Adipose tissue (tissue), 3 donors: Measurements from ENCODE around the gene BRIP1. TPM values are rescaled to one million over a fixed set of nuclear protein-coding genes. Genes with fewer than 3 reads are reported as not detected.
"Not testable (repeated sequence)": the region's sequence is repeated elsewhere in the genome, so short reads cannot be mapped to it uniquely, and the experiment has no call there.

Experiments
- H3K27ac ChIP-seq: one replicate; pipeline ENCODE4 v1.5.1; 2013; ENCODE audit warnings: low read depth, low read length
- WGBS, 3 donors: extraction: QIAGEN DNeasy Blood & Tissue Kit; methylation state at CpG; one replicate each; pipeline ENCODE4 v1.1.7; 2013; 5-methylcytosine and 5-hydroxymethylcytosine counted together
- polyA plus RNA-seq, 3 donors: library from polyadenylated mRNA; stranded (reverse); fragments of 200-250 nt; gene quantifications; one replicate each; pipeline ENCODE4 v1.2.3, GENCODE V29; 2013
- donor health status: healthy with polysubstance abuse.
- donor health status: Bipolar disorder and iron deficiency.
- donor health status: healthy.

BRIP1 gene
- polyA plus RNA-seq, 3 donors: 0.11 to 0.25 (median 0.15) TPM

GRCh38 chr17:61699694-61700093 is 163.6 kb downstream of the BRIP1 start:
- WGBS, 3 donors: 96 to 99% (median 97%) methylated on average over 2 of the region's 2 CpGs
- H3K27ac ChIP-seq: no peak overlapping the region

- WGBS, 3 donors: 93 to 100% (median 99%) methylated on average over 1 of the region's 1 CpG
- no peak overlapping the region for H3K27ac ChIP-seq
Observed at GRCh38 chr17:61699032-61699431, 164.3 kb downstream of the BRIP1 start.

- 94 to 99% (median 98%) methylated on average over 2 of the region's 2 CpGs for WGBS, 3 donors
- H3K27ac ChIP-seq: no peak overlapping the region
Observed at GRCh38 chr17:61698244-61698643, 165.1 kb downstream of the BRIP1 start.

GRCh38 chr17:61695779-61696337 is 167.5 kb downstream of the BRIP1 start:
- 97 to 98% (median 98%) methylated on average over 2 of the region's 2 CpGs for WGBS, 3 donors
- H3K27ac ChIP-seq: no peak overlapping the region

GRCh38 chr17:61694095-61694494 is 169.2 kb downstream of the BRIP1 start:
- no peak overlapping the region for H3K27ac ChIP-seq
- 88 to 92% (median 89%) methylated on average over 1 of the region's 1 CpG for WGBS, 3 donors

GRCh38 chr17:61689610-61690180 is 173.6 kb downstream of the BRIP1 start:
- WGBS, 3 donors: 92 to 97% (median 96%) methylated on average over 3 of the region's 3 CpGs
- H3K27ac ChIP-seq: no peak overlapping the region

GRCh38 chr17:61687769-61688168 is 175.6 kb downstream of the BRIP1 start:
- H3K27ac ChIP-seq: no peak overlapping the region
- whole genome bisulfite sequencing, 3 donors: 89 to 95% (median 95%) methylated on average over 2 of the region's 2 CpGs

- WGBS, 3 donors: 100% methylated on average over 1 of the region's 1 CpG
Observed at GRCh38 chr17:61686113-61686512, 177.2 kb downstream of the BRIP1 start.

GRCh38 chr17:61684818-61685217 is 178.5 kb downstream of the BRIP1 start:
- 95 to 99% (median 99%) methylated on average over 5 of the region's 5 CpGs for WGBS, 3 donors

More at GRCh38 chr17:61686113-61686512, 177.2 kb downstream of the BRIP1 start:
- H3K27ac ChIP-seq: no peak overlapping the region

GRCh38 chr17:61684172-61684571 is 179.2 kb downstream of the BRIP1 start:
- WGBS, 3 donors: 90 to 98% (median 95%) methylated on average over 1 of the region's 1 CpG
- H3K27ac ChIP-seq: no peak overlapping the region

More at GRCh38 chr17:61684818-61685217, 178.5 kb downstream of the BRIP1 start:
- H3K27ac ChIP-seq: no peak overlapping the region

GRCh38 chr17:61683466-61683865 is 179.9 kb downstream of the BRIP1 start:
- 92 to 99% (median 92%) methylated on average over 2 of the region's 2 CpGs for WGBS, 3 donors
- H3K27ac ChIP-seq: no peak overlapping the region

GRCh38 chr17:61680921-61681320 is 182.4 kb downstream of the BRIP1 start:
- no peak overlapping the region for H3K27ac ChIP-seq
- 95 to 96% (median 95%) methylated on average over 10 of the region's 10 CpGs for WGBS, 3 donors

GRCh38 chr17:61678339-61678738 is 185.0 kb downstream of the BRIP1 start:
- 80 to 90% (median 88%) methylated on average over 1 of the region's 1 CpG for WGBS, 3 donors
- H3K27ac ChIP-seq: no peak overlapping the region

- not testable (repeated sequence) for H3K27ac ChIP-seq
- 54 to 82% (median 67%) methylated on average over 7 of the region's 7 CpGs for WGBS, 3 donors
Observed at GRCh38 chr17:61677150-61677811, 186.0 kb downstream of the BRIP1 start.

GRCh38 chr17:61676522-61676921 is 186.8 kb downstream of the BRIP1 start:
- not testable (repeated sequence) for H3K27ac ChIP-seq

GRCh38 chr17:61674609-61675008 is 188.7 kb downstream of the BRIP1 start:
- WGBS, 3 donors: 95 to 100% (median 100%) methylated on average over 2 of the region's 2 CpGs
- H3K27ac ChIP-seq: not testable (repeated sequence)

GRCh38 chr17:61673019-61673897 is 190.1 kb downstream of the BRIP1 start:
- WGBS, 3 donors: 82 to 87% (median 86%) methylated on average over 16 of the region's 16 CpGs

GRCh38 chr17:61672140-61672539 is 191.2 kb downstream of the BRIP1 start:
- WGBS, 3 donors: 26 to 57% (median 53%) methylated on average over 1 of the region's 1 CpG
- no peak overlapping the region for H3K27ac ChIP-seq

More at GRCh38 chr17:61673019-61673897, 190.1 kb downstream of the BRIP1 start:
- H3K27ac ChIP-seq: not testable (repeated sequence)

- 78 to 86% (median 82%) methylated on average over 2 of the region's 2 CpGs for WGBS, 3 donors
- no peak overlapping the region for H3K27ac ChIP-seq
Observed at GRCh38 chr17:61670691-61671090, 192.6 kb downstream of the BRIP1 start.
